Inflammatory macrophage (primary cell): ENCODE results near the gene OVCA2.

ENCODE experiments used
- DNase-seq, 2 donors: peaks; one replicate each; pipeline ENCODE4 v3.0.0-alpha.2; 2020 to 2022

The OVCA2 gene

DNA sequence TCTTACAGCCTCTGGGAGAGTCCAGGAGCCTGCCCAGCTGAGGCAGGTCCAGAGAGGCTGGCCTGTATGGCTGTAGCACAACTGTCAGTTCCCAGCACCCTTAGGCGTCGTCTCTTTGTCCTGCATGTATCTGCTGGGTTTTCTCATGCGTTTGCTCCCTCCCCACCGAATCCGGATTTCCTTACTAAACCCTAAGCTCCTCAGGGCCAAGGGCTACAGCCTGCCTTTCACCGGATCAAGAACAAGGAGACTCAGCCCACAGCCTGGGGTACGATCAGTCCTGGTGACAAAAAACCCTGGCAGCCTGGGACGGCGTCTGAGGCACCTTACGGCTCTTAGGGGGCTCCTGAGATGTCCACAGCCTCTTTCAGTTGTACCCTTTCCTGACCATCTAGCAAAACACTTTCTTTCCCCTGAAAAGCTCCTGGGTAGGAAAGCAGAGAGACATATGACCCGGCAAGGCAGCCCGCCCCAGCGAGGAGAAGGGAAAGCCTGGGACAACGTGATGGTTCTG is 25.3 kb downstream of the OVCA2 start:
- DNase-seq, result no peak

DNA sequence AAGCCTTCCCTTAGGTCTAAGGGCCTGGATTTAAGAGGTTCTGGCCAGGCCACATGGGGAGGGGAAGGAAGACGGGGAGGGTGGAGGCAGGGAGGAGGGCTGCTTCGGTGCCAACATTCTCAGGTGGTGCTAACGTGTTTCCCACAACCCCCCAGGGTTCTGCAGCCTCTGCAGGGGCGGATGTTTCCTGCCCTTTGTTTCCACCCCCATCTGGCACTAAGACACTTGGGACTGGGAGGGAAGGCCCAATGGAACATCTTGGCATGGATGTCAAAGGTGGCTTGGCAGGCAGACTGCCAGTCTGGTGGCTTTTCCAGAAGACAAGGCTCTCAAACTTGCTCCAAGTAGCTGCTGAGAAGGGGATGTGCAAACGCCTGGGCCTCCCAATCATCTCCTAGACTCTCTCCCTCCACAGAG is 25.8 kb downstream of the OVCA2 start:
- no peak for DNase-seq

DNA sequence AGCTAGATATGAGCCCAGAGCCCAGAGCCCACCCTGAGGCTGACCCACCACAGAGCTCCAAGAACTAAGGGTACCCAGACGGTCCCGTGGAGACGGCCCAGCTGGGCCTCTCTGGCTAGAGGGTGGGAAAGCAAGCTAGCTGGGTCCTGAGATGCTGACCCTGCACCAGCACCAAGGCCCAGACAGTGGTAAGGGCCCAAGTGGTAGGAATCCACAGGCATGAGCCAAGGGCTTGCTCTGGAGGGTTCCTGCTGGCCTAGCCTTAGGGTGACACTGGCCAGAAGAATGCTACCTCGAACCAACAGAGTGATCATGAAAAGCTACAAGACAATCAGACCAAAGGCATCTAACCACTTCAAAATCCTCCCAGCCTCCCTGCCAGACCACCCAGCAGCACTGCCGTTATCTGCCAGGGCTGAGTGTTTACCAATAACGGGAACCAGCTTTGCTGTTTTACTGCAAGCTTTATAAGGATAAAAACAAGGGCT is 26.3 kb downstream of the OVCA2 start:
- no peak for DNase-seq

DNA sequence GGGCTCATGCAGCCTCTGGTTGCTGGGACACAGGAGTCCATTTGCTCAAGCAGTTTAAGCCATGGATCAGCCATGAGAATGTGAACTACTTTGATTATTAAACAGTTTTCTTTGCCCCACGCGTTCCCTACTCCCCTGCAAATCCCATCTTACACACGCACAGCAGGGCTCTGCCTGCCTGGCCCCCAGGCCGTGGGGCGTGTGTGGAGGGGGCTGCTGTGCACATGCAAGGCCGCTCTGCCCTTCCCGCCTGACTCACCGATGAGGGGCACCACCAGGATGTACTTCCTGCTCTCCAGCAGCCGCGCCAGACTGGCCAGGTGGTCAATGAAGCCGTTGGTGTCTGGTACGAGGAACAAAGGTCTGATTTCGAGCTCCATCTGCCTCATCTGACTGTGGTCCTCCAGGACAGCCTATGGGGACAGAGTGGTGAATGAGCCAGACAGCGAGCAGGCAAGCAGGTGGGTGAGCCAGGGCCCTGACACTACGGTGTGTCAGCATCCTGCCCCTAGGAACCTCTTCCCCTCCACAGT is 26.8 kb downstream of the OVCA2 start:
- no peak for DNase-seq

DNA sequence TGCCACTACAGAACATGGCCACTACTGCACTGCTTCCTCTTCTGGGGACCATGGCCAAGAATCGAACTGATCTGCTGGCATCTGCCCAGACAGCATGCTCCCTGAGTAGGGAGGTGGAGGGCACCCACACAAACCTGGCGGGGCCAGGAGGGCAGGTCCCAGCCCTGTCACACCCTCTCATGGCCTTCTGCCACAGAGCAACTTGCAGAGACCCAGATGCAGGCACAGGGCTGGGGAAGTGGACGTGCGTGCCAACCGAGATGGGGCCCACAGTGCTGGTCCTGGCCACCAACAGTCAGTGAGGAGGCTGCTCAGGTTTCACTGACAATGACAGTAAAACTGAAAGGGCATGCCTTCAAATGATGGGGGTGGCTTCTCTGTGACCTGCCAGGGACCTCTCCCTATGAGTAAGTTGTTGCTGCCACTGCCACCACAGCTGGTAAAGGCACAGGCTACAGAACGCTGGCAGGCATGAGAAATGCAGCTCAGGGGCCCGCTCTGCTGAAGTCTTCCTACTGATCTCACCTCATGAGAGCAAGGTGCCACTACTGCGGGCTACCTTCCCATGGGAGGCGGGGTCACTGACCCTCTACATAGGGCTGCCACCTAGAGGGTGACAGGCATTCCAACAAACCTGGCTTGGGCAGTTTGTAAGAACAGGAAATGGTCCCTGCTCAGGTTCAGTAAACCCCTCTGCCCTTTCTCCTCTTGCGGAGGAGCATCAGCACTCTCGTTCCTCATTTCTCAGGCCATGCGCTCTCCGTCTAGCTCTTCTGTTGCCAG is 28.6 kb downstream of the OVCA2 start:
- DNase-seq, result no peak

DNA sequence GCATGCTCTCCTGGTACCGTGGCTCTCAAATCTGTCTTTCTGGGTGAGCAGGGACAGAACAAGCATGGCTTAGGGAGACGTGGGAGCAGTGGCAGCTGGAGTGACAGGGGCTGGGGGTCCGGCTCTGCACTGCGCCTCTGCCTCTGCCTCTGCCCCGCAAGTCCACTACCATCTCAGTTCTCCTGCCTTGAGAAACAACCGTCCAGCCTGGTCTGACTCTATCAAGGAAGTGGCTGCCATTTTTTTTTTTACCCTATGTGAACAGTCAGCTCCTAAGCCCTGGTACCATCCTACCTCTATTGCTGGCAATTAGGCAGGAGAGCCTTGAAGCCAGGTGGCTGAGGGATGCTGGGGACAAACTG is 29.2 kb downstream of the OVCA2 start:
- DNase-seq, result no peak

DNA sequence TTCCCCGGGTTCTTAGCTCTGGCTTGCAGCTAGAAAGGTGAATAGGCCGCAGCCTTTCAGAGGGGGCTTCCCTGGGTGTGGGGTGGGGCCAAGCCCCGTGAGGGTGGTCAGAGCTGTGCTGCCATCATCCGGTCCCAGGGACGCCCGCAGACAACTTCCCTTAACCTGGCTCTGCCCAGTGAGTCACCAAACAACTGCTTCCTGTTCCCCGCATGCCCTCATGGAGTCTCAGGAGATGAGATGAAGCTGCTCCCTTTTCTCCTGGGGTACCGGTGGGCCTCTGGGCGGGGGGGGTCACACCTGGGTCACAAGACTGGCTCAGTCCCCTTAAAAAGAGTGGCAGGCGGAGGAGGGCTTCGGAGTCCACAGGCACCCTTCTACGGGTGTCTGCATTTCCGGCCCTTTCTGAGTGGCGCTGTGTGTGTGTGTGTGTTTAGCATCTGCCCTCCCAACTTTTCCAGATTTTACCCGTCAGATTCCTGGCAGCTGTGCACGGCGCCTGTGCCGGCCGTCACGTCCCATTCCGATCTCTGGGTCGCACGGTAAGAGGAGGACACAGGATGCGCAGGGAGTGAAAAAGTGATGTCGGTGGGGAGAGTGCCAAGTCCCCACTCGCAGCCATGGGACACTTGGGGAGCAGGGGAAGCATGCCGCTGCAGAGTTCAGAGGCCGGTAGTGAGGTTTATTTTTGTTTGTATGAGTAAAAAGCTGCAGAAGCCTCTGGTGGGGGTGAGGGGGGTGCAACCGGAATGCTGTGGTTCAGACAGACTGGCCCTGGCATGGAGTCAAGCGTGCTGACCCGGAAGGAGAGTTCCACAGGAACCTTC is 29.8 kb downstream of the OVCA2 start:
- DNase-seq, result peak; percentile 31 to 56

DNA sequence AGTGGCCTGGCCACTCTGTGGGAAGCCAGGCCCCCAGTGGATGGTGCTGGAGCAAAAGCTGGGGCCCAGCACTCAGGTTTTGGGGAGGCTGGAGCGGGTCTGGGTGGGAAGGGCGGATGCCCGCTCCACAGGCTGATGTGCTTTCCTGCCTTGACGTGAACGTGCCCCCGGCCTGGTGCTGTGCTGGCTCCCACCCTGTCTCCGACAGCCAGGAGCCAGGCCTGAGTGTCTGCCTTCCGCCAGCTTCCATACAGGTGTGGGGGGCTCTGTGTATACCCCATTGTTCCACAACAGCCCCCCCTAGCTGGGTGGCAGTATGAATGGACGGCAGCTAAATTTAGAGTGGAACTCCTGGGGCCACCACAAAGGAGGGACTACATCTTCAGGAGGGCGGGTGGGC is 33.1 kb downstream of the OVCA2 start:
- DNase-seq, result no peak

DNA sequence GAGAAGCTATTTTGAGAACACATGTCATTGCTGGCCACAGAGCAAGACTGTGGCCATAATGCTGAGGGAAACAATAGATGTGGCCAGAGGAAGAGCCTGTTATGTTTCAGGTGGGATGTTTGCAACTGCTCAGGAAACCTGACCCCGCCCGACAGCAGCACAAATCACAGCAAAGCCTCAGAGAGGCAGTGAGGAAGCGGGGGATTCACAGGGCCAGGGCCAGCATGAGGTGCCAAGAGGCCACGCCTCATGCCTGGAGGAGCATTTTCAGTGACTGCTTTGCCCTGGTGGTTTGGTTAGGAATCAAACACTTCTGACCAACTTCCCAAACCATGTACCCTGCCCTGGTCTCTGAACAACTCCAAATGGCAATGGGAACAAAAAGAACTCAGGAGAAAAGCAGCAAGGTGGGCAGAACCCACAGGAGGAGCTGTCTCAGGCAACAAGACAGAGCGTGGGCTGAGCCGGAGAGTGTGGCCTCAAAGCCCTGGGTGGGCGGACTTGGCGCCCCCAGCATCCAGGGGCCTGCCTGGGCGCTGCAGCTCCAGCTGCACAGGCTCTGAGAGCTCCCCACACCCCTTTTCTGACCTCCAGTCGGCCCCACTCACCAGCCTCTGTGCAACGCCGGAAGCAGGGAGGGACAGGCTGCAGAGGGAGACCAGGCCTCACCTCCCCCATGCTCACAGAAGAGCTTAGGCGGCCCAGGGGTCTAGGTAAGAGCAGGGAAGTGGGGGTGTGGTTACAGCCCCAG is 33.7 kb downstream of the OVCA2 start:
- no peak for DNase-seq

DNA sequence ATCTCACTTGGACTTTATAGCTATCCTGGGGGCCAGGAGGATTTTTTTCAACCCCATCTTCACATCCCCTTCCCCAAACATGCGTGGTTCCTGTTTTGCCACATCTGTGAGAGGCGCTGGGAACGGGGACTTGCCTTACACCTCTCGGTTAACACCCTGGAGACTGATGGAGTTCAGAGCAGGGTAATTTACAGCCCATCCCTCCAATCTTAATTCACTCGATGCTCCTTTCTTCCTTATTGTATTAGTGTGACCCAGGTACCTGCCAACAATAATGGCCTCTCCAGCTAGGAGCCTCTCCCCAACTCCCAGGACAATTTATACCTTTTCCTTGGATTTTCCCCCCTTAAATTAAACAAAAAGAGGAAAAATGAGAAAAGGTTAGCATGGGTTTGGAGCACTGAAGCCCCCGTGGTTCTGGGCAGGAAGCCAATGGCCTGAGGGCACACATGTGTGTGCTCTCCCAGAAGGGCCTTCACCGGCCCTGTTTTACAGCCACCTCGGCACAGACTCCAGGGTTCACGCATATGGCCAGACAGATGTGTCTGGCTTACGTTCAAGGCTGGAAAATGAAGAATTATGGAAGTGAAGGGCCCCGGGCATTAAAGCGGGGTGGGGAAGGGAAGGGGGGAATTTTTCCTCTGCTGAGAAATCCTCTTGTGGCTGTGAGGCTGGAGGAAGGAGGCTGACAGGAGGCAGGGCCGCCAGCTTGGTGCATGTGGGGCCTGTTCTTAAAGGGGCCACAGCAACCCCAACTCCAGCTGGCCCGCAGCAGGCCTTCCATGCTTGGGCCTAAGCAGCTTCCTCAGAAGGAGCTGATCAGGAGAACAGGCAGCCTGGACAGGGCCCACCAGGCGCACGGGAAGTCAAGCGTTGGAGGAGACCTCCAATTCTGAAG is 34.5 kb downstream of the OVCA2 start:
- no peak for DNase-seq

DNA sequence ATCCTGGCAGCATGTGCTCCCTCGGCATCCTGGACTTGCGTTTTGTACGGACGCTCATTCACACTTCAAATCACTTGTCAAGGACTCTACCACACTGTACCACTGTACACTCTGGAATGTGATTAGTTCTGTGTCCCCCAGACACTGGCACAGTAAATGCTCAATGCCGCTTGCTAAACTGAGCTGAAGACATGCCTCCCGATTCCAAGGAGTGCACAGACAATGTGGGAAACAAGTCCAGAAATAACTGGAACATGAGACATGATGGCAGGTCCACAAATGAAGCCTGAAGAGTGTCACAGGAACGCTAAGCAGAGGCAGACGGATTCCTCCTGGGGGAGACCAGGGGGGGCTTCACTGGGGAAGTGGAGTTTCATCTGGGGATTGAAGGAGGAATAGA is 35.2 kb downstream of the OVCA2 start:
- no peak for DNase-seq

DNA sequence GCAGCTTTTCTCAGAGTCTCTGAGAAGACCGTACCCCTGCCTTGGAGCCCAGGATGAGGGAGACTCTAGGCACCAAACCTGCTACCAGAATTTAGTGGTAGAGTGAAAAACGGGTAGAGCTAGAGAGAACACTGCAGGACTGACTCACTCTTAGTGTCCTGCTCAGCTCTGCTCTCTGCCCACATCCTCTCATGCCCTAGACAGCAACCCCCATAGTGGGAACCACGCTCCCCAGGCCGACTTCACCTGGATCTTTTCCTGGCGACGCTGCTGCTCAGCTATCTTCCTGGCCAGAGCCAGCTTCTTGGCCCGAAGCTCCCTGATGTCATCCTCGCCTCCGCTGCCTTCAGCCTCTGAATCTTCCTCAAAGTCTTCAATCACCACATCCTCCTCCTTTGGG is 39.7 kb downstream of the OVCA2 start:
- DNase-seq, result peak in 1 of 2 donors; percentile 39

DNA sequence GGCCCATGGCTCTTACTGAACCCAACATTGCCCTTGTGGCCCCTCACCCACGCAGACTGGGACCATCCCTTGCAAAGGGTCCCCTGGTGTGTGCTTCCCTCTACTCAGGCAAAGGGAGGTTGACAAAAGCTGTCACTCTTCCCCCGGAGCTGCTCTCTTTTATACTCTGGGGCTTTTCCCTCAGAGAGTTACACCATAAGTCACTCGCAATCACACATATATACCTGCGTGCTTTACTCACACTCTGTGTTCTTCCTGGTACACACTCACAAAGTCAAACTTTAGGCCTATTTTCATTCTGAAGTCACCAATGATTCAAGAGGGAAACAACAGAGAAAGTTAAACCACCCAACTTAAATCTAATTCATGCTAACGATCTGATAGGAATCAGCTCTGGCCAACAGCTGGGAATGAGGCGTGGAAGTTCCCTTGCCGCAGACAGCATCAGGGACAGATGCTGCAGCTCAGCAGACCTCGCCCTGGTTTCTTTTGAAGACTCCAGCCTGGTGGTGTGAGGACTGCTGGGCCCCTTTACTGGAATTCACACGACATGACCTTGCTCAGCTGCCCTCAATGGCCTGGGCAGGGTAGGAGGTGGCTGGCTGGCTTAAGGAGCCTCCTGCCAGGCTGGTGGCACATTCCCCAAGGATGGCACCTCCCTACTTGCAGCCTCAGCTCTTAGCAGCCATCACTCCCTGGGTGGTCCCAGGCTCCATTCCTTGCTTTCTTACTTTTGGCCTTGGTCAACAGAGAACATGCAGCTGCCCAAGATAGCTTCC is 40.4 kb downstream of the OVCA2 start:
- DNase-seq, result no peak

DNA sequence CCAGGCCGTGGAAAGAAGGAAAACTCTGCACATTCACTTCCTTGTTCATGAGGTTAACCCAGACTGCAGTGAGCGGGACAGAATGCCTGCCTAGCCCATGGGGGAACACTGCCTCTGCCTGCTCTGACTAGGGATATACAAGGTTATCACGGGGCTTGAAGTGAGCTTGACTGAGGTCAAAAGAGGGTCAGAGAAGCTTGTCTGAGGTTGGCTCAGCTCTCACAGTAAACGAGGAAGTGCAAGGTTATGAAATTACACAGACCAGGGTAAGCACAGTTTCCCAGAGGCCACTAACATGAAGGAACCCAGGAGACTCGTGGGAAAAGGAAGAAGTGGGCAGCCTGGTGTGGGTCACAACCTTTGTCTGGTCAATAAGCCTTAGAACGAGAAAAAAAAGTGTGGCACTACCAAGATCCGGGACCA is 41.8 kb downstream of the OVCA2 start:
- peak; percentile 97 to 99 for DNase-seq

DNA sequence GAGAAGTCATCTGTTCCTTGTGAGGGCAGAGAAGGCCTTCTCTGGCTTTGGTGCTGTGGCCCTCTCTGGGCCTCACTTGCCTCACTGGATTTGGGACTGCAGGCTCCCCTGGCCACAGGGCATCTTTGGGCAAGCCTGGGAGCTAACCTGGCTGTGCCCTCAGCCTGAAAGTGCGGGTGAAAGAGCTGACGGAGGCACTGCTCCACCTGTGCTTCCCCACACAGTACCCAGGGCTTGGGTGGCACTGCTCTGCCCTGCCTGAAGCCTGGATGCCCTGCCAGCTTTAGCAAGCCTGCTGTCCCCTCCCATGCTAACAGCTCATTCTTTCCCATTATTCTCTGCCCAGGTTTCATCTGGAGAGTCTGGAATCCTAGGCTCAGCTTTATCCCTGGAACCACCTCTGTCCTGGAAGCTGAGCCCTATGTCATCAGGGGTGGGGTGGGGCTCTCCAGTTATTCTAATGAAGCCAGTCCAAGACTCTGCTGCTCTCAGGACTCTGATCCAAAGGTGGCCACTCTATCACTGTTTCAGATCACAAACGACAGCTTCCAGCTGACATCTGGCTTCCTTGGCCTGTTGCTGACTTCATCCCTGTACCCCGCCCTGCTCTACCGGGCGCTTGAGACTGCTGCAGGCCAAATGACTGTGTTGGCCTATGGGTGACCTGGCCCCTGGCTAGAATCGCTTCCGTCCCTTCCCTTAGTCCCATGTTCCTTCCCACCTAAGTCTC is 42.4 kb downstream of the OVCA2 start:
- peak in 1 of 2 donors; percentile 23 for DNase-seq

DNA sequence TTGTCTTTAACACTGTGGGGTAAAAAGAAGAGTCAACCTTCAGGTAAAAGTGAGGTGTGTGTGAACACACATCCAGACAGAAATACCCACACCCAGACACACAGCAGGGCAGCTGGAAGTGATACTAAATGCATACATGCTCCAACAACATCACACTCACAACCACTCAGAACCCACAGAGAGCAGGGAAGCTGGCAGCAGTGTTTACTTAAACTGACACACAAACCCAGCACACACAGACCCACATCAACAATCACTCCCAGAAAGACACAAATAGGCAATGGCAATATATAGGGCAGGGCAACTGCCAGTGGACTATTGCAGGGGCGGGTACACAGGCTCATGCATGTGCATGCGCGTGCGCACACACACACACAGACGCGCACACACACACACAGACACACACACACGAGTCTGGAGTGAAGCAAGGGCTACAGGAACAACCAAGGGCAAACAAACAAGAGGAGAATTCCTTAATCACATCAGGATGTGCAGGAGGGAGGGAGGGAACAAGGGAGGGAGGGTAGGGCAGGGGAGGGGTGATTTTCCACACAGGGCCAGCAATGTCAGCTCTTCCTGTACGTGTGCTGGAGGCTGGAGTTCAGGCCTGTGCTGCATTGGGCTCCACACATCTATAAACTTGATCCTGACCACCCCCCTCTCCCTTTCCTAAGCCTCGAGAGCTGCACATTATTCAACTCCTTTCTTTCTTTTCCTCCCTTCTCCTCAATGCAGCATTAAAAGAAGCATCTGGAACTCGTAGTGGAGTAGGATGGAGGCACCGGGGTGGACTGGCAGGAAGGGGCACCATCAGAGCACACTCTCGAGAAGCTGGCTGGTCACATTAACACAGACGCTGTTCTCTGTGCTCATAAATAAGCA is 43.2 kb downstream of the OVCA2 start:
- no peak for DNase-seq

DNA sequence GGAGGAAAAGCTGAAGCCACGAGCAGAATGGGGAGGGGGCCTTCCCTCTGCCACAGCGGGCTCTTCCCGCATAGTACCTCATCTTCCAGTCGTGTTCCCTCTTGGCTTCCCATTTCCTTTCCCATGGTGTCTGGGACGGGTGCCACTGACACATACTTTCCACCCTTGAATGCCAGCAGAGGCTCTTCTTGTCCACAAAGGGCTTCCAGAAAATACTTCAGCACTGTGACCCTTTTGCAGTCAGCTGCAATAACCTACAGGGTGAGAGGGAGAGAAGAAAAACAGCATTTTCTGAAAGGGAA is 43.8 kb downstream of the OVCA2 start:
- no peak for DNase-seq

DNA sequence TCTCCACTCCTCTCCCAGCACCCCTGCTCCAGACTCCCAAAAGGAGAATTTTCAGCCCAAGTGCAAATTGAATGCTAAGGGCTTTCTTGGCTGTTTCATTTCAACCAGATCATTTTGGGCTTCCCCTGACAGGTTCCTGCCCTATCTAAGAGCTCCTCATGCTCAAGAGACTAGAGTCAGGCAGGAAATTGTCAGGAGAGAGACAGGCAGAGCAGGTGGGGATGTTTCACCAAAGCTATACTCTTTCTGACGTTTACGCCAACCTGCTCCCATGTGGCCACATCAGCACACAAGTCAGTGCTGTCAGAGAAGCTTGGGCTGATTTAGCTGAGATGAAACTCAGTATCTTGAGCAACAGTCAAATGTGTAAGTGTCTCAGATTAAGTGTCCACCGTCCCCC is 44.5 kb downstream of the OVCA2 start:
- no peak for DNase-seq

DNA sequence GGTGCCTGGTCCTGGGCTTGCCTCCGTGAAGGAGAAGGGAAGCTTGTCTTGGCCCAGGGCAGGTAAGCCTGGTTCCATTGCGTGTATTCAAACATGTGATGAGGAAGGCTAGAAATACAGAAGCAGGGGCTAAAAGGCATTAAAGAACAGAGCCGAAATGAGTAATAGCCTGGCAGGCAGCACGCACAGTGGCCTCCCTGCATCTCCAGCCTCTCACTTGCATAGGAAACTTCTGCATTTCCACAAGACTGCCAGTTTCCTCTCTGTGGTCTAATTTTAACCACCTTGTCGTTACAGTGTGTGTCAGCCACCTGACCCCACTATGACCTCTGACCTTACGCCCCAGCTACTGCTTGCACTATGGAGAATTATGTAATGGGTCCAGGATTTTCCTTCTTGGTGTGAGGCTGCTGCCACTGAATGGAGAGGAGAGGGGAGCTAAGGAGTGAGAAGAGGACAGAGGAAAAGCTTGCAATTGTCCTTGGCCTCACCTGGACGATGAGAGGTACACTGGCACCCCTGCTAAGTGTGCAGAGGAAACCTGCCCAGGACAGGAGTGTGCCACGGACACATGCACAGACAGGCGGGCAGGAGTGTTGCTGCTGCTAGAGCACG is 45.9 kb downstream of the OVCA2 start:
- peak; percentile 96 for DNase-seq
